GM23248 (cell line): ENCODE results near the gene ZNF497.

Experiments used
- EZH2 ChIP-seq: fragments of 200-600 bp; sonication (generic); IDR thresholded peaks from 2 replicates; pipeline ENCODE4 v1.6.1; 2018; ENCODE audit warnings: antibody characterized with exemption, mild to moderate bottlenecking; ENCODE audit not compliant: insufficient read depth, poor library complexity, severe bottlenecking
- EZH2phosphoT487 ChIP-seq: fragments of 200-600 bp; sonication (generic); IDR thresholded peaks from 2 replicates; pipeline ENCODE4 v1.6.1; 2018; ENCODE audit warnings: antibody characterized with exemption, moderate library complexity, mild to moderate bottlenecking, low read depth; ENCODE audit not compliant: insufficient read depth

GRCh38 chr19:58380037-58380661, 17.6 kb upstream of the ZNF497 start:
- TF ChIP-seq EZH2 (no peak), EZH2phosphoT487 (no peak)
